ENCODE results near the gene PLVAP. TPM values are rescaled to one million over a fixed set of nuclear protein-coding genes. Genes with fewer than 3 reads are reported as not detected.

The PLVAP gene
- total and polyA plus RNA-seq, 9 of the 15 experiments (the other 6 are each of a cell fraction or from before 2014, with no cell fraction given) = 0.09 to 0.84 (median 0.51) TPM; not detected in 4

- TF ChIP-seq ELK3 (CRISPR knock-in tag; IDR thresholded peaks at IDR 0.05) (0 out of 2 replicates have a peak, but pooled peaks have one; percentile 8), CREB1 (IDR thresholded peaks at IDR 0.05) (peak; percentile 78), CREB1 (CRISPR knock-in tag; IDR thresholded peaks at IDR 0.05) (peak; percentile 78), GTF2F1 (IDR thresholded peaks at IDR 0.05; ENCODE audit: low read depth, low read length) (0 out of 2 replicates have a peak, but pooled peaks have one; percentile 81), ZNF507 (tag; conservative IDR thresholded peaks at IDR 0.05) (no peak), GTF2B (IDR thresholded peaks at IDR 0.05; ENCODE audit: extremely low read depth, insufficient read length) (no peak), ZBTB43 (CRISPR knock-in tag; IDR thresholded peaks at IDR 0.05) (peak; percentile 86), TSC22D4 (tag; IDR thresholded peaks at IDR 0.05) (no peak), PHF20 (IDR thresholded peaks at IDR 0.05; ENCODE audit: partially characterized antibody) (peak; percentile 74), ZNF354B (CRISPR knock-in tag; IDR thresholded peaks at IDR 0.05) (no peak), FUS (optimal IDR thresholded peaks at IDR 0.05; ENCODE audit: low read depth, low read length) (no peak), ARID4B (CRISPR knock-in tag; IDR thresholded peaks at IDR 0.05) (no peak; the same call in none of the 2 replicates), RNF2 (IDR thresholded peaks at IDR 0.05) (peak; percentile 86), E2F6 (IDR thresholded peaks at IDR 0.05; ENCODE audit: borderline replicate concordance in 1 of 2, extremely low read depth in 1 of 2, insufficient read depth in 1 of 2, insufficient read length in 1 of 2, low read depth in 1 of 2, low read length in 1 of 2, poor library complexity in 1 of 2, severe bottlenecking in 1 of 2) (peak; percentile 95 to 99), MAFK (IDR thresholded peaks at IDR 0.05; ENCODE audit: low read length) (peak; percentile 25; the same call in 1 of the 2 replicates), HSF4 (CRISPR knock-in tag; IDR thresholded peaks at IDR 0.05; ENCODE audit: borderline replicate concordance) (no peak), SIX5 (IDR thresholded peaks at IDR 0.05; ENCODE audit: borderline replicate concordance in 1 of 2, insufficient read depth in 1 of 2, low read depth in 1 of 2, low read length in 2 of 2) (peak; percentile 70 to 77; a peak in 3 of 4 replicates), NRF1 (conservative IDR thresholded peaks at IDR 0.05 in 1 of 2, IDR thresholded peaks at IDR 0.05 in 1 of 2) (peak; percentile 57 to 66), NR2F6 (CRISPR knock-in tag; IDR thresholded peaks at IDR 0.05) (no peak)
These were observed 40.1 kb downstream of the PLVAP start, which contains the start of gene GTPBP3 (continued) for GRCh38 chr19:17336872-17337674.

All from K562 (cell line).